ENCODE measurements around the gene PTPRR.

DNA sequence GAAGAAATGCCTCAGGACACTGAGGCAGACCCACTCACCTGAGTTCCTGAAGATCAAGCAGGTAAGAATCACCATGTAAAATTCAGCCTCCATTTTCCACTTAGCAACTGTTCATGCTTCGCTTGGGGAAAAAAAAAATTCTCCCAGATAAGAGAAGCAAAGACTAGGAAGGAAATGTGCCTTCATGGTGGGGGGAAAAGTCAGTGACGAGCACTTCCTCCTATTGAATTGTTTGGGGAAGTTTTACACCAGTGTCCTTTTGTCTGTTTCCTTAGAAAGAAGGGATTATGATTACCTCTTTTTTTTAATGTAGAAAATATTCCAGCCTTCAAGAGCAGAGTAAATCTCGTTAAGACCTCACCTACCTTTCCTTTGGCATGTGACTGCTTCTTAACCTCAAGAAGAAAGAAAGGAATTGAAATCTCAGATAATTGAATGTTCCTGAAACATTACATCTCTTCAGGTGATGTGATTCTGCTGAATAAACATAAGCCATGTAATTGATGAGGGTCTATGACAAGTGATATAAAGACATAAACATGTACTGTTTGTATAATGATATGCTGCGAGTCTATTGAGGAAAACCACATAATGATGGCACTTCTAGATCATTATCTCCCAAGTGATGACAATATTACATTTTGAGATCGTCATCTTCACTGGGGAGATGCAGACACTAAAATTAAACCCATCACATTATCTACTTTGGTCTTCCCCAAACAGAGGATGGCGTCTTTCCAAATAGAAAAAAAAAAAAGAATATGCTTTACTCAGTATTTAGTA, 283.0 kb downstream of the PTPRR start, which contains the start of gene PTPRB:
- TF ChIP-seq, protein P1, sequence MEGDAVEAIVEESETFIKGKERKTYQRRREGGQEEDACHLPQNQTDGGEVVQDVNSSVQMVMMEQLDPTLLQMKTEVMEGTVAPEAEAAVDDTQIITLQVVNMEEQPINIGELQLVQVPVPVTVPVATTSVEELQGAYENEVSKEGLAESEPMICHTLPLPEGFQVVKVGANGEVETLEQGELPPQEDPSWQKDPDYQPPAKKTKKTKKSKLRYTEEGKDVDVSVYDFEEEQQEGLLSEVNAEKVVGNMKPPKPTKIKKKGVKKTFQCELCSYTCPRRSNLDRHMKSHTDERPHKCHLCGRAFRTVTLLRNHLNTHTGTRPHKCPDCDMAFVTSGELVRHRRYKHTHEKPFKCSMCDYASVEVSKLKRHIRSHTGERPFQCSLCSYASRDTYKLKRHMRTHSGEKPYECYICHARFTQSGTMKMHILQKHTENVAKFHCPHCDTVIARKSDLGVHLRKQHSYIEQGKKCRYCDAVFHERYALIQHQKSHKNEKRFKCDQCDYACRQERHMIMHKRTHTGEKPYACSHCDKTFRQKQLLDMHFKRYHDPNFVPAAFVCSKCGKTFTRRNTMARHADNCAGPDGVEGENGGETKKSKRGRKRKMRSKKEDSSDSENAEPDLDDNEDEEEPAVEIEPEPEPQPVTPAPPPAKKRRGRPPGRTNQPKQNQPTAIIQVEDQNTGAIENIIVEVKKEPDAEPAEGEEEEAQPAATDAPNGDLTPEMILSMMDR (IDR thresholded peaks at IDR 0.05), result no peak
- TF ChIP-seq POLR2A (IDR thresholded peaks at IDR 0.05) (no peak), POLR2AphosphoS5 (IDR thresholded peaks at IDR 0.05) (no peak)

Measured in prostate gland (tissue), 2 donors.